Measurements from ENCODE around the gene NXPH3. TPM values are rescaled to one million over a fixed set of nuclear protein-coding genes. Genes with fewer than 3 reads are reported as not detected.

Gene NXPH3
- total RNA-seq, 2 donors from 2014 or later = 61.7 to 131 TPM

DNA sequence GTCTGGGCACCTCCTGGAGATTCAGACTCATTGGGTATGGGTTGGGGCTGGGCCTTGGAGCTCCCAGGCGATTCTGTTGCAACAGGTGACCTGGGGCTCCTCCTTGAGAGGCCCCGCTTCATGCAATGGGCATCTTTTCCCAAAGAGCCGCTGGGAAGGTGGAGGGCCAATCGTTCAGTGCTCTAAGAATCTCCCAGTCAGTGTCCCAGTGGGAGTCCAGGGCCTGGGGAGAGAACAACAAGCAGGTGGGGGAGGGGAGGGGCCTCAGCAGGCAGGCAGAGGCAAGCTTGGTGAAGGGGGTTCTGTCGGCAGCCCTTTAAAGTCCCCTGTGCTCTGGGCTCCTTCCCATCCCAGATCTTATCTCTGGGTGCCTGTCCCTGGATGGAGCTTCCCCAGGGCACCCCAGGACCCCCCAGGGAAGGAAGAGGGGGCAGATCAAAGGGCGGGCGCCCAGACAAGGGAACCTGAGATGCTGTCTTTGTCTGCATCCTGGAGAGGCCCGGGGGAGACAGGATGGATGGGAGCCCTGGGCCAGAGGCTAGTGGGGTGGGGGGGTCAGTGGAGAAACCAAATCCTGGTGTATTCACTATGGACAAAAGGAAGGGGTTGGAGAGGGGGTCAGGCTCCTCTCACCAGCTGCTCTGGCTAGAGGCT is 30.5 kb upstream of the NXPH3 start:
- TF ChIP-seq, protein P1, sequence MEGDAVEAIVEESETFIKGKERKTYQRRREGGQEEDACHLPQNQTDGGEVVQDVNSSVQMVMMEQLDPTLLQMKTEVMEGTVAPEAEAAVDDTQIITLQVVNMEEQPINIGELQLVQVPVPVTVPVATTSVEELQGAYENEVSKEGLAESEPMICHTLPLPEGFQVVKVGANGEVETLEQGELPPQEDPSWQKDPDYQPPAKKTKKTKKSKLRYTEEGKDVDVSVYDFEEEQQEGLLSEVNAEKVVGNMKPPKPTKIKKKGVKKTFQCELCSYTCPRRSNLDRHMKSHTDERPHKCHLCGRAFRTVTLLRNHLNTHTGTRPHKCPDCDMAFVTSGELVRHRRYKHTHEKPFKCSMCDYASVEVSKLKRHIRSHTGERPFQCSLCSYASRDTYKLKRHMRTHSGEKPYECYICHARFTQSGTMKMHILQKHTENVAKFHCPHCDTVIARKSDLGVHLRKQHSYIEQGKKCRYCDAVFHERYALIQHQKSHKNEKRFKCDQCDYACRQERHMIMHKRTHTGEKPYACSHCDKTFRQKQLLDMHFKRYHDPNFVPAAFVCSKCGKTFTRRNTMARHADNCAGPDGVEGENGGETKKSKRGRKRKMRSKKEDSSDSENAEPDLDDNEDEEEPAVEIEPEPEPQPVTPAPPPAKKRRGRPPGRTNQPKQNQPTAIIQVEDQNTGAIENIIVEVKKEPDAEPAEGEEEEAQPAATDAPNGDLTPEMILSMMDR (IDR thresholded peaks at IDR 0.05) = no peak
- Histone ChIP-seq H3K27ac (no peak overlapping the region), H3K4me1 (ENCODE audit: control insufficient read depth in 1 of 2, low read depth in 2 of 2) (peaks cover 0 to 14% of the 10 kb centered on the region in 2 donors), H3K4me3 (no peak overlapping the region), H3K27me3 (replicated peaks; ENCODE audit: insufficient read depth) (no peaks in the 10 kb centered on the region), H3K36me3 (no peaks in the 10 kb centered on the region), H3K9me3 (no peaks in the 10 kb centered on the region)
- DNase-seq (ENCODE audit: low spot score) (no peak), ATAC-seq (ENCODE audit: insufficient number of reproducible peaks, low FRiP score, low read depth) (no peak)

DNA sequence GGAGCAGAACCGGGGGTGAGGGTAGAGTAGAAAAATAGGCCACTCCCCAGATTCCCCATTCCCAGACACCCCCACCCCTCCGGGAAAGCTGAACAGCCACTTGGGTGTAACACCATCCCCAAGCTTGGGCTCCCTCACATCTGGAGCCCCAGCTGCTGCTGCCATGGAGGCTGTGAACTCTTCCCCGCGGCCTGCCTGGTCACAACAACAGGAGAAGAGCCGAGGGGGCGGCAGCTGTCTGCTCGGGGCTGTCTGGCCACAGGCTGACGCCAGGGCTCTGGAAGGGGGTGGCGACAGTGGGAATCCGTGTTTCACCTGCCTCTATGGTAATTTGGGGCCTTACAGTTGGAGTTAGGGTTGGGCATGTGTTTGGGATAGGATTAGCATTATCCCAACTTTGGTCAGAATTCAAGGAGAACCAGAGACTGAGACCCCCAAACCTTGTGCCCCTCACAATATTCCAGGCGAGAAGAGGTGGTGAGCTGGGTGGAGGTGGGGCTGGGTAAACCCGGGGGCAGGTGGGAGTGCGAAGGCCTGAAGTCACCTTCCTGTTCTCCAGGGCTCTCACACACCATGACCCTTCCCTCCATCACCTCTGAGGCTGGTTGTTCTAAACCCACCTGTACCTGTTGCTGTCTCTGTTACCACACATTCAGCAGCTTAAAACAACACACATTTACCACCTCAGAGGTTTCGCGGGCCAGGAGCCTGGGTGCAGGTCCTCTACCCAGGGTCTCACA is 29.7 kb upstream of the NXPH3 start:
- Histone ChIP-seq H3K4me3 (no peak overlapping the region), H3K4me1 (ENCODE audit: control insufficient read depth in 1 of 2, low read depth in 2 of 2) (peaks cover 0 to 14% of the 10 kb centered on the region in 2 donors), H3K27ac (no peak overlapping the region), H3K27me3 (replicated peaks; ENCODE audit: insufficient read depth) (no peaks in the 10 kb centered on the region), H3K36me3 (no peaks in the 10 kb centered on the region), H3K9me3 (no peaks in the 10 kb centered on the region)
- TF ChIP-seq, protein P1 (IDR thresholded peaks at IDR 0.05) = no peak
- DNase-seq (ENCODE audit: low spot score) (no peak), ATAC-seq (ENCODE audit: insufficient number of reproducible peaks, low FRiP score, low read depth) (no peak)

DNA sequence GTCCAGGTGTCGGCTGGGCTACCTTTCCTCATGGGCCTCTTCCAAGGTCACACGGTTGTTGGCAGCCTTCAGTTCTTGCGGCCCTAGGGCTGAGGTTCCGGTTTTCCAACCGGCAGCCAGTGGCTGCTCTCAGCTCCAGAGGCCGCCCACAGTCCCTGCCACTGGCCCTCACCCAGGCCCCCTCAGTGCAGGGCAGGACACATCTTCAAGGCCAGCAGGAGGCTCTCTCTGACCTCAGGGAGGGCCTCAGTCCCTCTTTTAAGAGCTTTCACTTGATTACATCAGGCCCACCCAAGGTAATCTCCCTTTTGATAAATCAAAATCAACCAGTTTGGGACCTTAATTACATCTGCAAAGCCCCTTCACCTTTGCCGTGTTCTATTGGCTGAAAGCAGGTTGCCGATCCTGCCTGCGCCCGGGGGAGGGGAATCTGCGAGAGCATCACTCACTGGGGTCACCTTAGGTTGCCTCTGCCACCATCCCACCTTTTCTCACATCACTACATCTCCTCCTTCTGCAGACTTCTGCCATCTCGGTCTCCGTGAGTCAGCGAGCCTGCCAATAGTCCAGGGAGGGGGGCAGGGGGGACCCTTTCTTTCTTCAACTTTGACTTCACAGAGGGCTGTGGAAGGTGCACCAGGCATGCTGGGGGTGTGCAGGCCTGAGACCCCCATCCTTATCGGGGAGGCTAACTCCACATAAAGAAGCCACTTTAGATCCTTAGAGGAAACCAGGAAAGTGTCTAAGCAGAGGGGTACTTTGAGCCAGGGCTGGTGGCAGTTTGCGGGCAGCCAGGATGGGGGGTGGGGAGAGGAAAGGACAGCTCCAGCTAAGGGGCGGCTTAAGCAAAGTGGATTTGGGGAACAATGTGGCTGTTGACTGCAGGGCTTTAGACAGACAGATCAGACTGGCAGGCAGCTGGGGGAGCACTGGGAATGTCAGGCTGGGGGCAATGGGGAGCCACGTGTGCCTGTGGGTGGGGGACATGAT is 28.8 kb upstream of the NXPH3 start:
- Histone ChIP-seq H3K9me3 (no peaks in the 10 kb centered on the region), H3K27ac (no peak overlapping the region), H3K27me3 (replicated peaks; ENCODE audit: insufficient read depth) (no peaks in the 10 kb centered on the region), H3K36me3 (no peaks in the 10 kb centered on the region), H3K4me3 (no peak overlapping the region), H3K4me1 (ENCODE audit: control insufficient read depth in 1 of 2, low read depth in 2 of 2) (peaks cover 0 to 14% of the 10 kb centered on the region in 2 donors)
- TF ChIP-seq, protein P1 (IDR thresholded peaks at IDR 0.05) = no peak
- no peak for ATAC-seq (ENCODE audit: insufficient number of reproducible peaks, low FRiP score, low read depth)
- DNase-seq (ENCODE audit: low spot score) = no peak

DNA sequence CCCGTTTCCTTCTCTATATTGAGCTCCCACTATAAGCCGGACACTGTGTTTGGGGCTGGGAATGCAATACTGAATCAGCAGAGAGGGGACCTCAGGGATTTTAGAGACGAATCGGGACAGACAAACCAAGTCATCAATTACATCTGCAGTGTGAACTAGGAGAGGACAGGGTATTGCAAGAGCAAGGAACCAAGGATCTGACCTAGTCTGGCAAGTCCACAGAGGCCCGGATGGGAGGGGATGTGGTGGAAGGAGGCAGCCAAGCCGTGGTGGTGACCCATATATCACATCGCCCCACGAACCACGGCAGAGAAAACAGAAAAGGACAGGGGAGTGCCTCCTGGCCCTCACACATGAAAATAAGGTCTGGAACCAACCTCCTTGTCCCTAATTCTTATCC is 28.1 kb upstream of the NXPH3 start:
- Histone ChIP-seq H3K36me3 (no peaks in the 10 kb centered on the region), H3K4me1 (ENCODE audit: control insufficient read depth in 1 of 2, low read depth in 2 of 2) (peaks cover 0 to 14% of the 10 kb centered on the region in 2 donors), H3K27ac (no peak overlapping the region), H3K4me3 (no peak overlapping the region), H3K27me3 (replicated peaks; ENCODE audit: insufficient read depth) (no peaks in the 10 kb centered on the region), H3K9me3 (no peaks in the 10 kb centered on the region)
- ATAC-seq (ENCODE audit: insufficient number of reproducible peaks, low FRiP score, low read depth) (no peak), DNase-seq (ENCODE audit: low spot score) (no peak)
- TF ChIP-seq, protein P1 (IDR thresholded peaks at IDR 0.05) = no peak
